ENCODE data around the gene MAP3K14. TPM values are rescaled to one million over a fixed set of nuclear protein-coding genes. Genes with fewer than 3 reads are reported as not detected.
A peak's percentile ranks its signal among the peaks of the same experiment; 100 is the strongest.

MAP3K14 gene
- total RNA-seq, 1 donor from 2014 or later = 14.8 TPM

- H3K9me3 ChIP-seq (replicated peaks) = no peaks in the 10 kb centered on the region
- no peak for DNase-seq
- TF ChIP-seq, protein P1, sequence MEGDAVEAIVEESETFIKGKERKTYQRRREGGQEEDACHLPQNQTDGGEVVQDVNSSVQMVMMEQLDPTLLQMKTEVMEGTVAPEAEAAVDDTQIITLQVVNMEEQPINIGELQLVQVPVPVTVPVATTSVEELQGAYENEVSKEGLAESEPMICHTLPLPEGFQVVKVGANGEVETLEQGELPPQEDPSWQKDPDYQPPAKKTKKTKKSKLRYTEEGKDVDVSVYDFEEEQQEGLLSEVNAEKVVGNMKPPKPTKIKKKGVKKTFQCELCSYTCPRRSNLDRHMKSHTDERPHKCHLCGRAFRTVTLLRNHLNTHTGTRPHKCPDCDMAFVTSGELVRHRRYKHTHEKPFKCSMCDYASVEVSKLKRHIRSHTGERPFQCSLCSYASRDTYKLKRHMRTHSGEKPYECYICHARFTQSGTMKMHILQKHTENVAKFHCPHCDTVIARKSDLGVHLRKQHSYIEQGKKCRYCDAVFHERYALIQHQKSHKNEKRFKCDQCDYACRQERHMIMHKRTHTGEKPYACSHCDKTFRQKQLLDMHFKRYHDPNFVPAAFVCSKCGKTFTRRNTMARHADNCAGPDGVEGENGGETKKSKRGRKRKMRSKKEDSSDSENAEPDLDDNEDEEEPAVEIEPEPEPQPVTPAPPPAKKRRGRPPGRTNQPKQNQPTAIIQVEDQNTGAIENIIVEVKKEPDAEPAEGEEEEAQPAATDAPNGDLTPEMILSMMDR (IDR thresholded peaks at IDR 0.05; ENCODE audit: borderline replicate concordance) = no peak
- H3K27me3 ChIP-seq (ENCODE audit: low read depth) = no peaks in the 10 kb centered on the region
- peaks cover 51% of the 10 kb centered on the region for H3K4me1 ChIP-seq
- intact Hi-C loops (cut with micrococcal nuclease) = no loop called here
- H3K27ac ChIP-seq (replicated peaks) = no peak overlapping the region
- peaks cover 66% of the 10 kb centered on the region for H3K36me3 ChIP-seq
- H3K4me3 ChIP-seq = no peak overlapping the region
These were observed 51.8 kb downstream of the MAP3K14 start for GRCh38 chr17:45264988-45265387.

- intact Hi-C loops (cut with micrococcal nuclease) = no loop called here
- H3K36me3 ChIP-seq = peaks cover 60% of the 10 kb centered on the region
- no peaks in the 10 kb centered on the region for H3K9me3 ChIP-seq (replicated peaks)
- peak overlapping the region; percentile 78 for H3K27ac ChIP-seq (replicated peaks)
- no peak overlapping the region for H3K4me3 ChIP-seq
- peaks cover 56% of the 10 kb centered on the region for H3K4me1 ChIP-seq
- DNase-seq = no peak
- no peaks in the 10 kb centered on the region for H3K27me3 ChIP-seq (ENCODE audit: low read depth)
- TF ChIP-seq, protein P1 (IDR thresholded peaks at IDR 0.05; ENCODE audit: borderline replicate concordance) = no peak
These were observed 52.4 kb downstream of the MAP3K14 start for GRCh38 chr17:45264430-45264829.

GRCh38 chr17:45263477-45263860, 53.4 kb downstream of the MAP3K14 start:
- TF ChIP-seq, protein P1 (IDR thresholded peaks at IDR 0.05; ENCODE audit: borderline replicate concordance) = no peak
- peaks cover 56% of the 10 kb centered on the region for H3K4me1 ChIP-seq
- DNase-seq = no peak
- peaks cover 51% of the 10 kb centered on the region for H3K36me3 ChIP-seq
- H3K9me3 ChIP-seq (replicated peaks) = no peaks in the 10 kb centered on the region
- H3K4me3 ChIP-seq = no peak overlapping the region
- intact Hi-C loops (cut with micrococcal nuclease) = no loop called here
- no peaks in the 10 kb centered on the region for H3K27me3 ChIP-seq (ENCODE audit: low read depth)
- H3K27ac ChIP-seq (replicated peaks) = peak overlapping the region; percentile 78

DNA sequence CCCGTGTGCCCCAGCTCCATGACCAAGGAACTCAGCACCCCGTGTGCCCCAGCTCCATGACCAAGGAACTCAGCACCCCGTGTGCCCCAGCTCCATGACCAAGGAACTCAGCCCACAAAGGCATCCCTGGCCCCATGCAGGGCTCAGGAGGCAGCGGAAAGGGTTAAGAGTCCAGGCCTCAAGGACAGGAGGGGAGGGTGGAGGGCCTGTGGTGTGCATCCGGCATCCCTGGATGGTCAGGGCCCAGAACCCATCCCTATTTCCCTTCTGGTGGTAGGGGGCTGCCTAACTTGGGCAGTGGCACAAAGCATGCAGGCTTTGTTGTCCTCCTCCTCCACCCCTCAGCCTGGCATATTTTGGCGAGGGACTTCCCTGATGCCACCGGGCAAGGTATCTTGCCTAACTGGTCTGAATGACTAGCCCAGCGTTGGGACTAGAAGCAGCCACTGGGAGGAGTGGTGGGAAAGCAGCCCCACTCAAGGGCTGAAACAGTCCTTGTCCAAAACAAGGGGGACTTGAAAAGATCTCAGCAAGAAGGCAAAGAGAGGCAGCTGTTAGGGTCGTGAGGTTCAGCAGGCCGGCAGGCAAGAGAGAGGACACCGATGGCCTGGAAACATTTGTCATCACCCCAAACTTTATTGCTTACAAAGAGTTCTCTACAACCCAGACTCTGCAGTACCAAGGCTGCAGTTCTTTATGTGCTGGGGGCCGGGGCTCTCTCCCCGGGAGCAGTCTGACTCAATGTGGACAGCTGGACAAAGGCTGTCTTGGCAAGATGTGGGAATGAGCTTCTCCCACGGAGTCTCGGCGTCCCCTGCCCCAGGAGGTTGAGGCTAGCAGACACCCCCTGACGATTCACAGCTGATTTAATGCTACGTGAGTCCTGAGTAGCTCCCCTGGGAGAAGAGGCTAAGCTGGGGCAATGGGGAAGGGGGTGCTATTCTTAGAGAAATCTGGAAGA, 54.0 kb downstream of the MAP3K14 start:
- Histone ChIP-seq H3K27ac (replicated peaks) (peak overlapping the region; percentile 78), H3K9me3 (replicated peaks) (no peaks in the 10 kb centered on the region), H3K4me3 (peak overlapping the region; percentile 68), H3K27me3 (ENCODE audit: low read depth) (no peaks in the 10 kb centered on the region), H3K36me3 (peaks cover 44% of the 10 kb centered on the region), H3K4me1 (peaks cover 56% of the 10 kb centered on the region)
- TF ChIP-seq, protein P1 (IDR thresholded peaks at IDR 0.05; ENCODE audit: borderline replicate concordance) = no peak
- intact Hi-C loops (cut with micrococcal nuclease) = no loop called here
- DNase-seq = no peak

- DNase-seq = peak; percentile 68
- Histone ChIP-seq H3K27ac (replicated peaks) (peak within 1 kb of the TSS; percentile 78), H3K36me3 (peaks cover 35% of the 10 kb centered on the region), H3K27me3 (ENCODE audit: low read depth) (no peaks in the 10 kb centered on the region), H3K4me3 (peak within 1 kb of the TSS; percentile 68), H3K4me1 (peaks cover 56% of the 10 kb centered on the region), H3K9me3 (replicated peaks) (no peaks in the 10 kb centered on the region)
- TF ChIP-seq, protein P1 (IDR thresholded peaks at IDR 0.05; ENCODE audit: borderline replicate concordance) = no peak
- intact Hi-C loops (cut with micrococcal nuclease) = no loop called here
These were observed 55.0 kb downstream of the MAP3K14 start, which contains the start of gene SPATA32 for GRCh38 chr17:45261577-45262515. TSS of gene SPATA32 (minus strand) at chr17:45262094. CDS start at chr17:45262016, 78 bp downstream.
